GM10847 (cell line): ENCODE results near the gene ADD2.

Source experiments
- POLR2A ChIP-seq: IDR thresholded peaks from 2 replicates; pipeline ENCODE4 v1.6.1; 2011; ENCODE audit not compliant: insufficient read length; ENCODE audit errors: extremely low read depth

ADD2 gene

GRCh38 chr2:70720124-70720523 is 47.9 kb downstream of the ADD2 start:
- TF ChIP-seq POLR2A = no peak

- no peak for TF ChIP-seq POLR2A
Observed at GRCh38 chr2:70719231-70719630, 48.8 kb downstream of the ADD2 start.

GRCh38 chr2:70718736-70719135 is 49.3 kb downstream of the ADD2 start:
- no peak for TF ChIP-seq POLR2A

- no peak for TF ChIP-seq POLR2A
Observed at GRCh38 chr2:70718241-70718640, 49.8 kb downstream of the ADD2 start.

- TF ChIP-seq POLR2A = no peak
Observed at GRCh38 chr2:70717431-70718038, 50.5 kb downstream of the ADD2 start.

- no peak for TF ChIP-seq POLR2A
Observed at GRCh38 chr2:70716951-70717350, 51.0 kb downstream of the ADD2 start.

- no peak for TF ChIP-seq POLR2A
Observed at GRCh38 chr2:70716131-70716743, 51.8 kb downstream of the ADD2 start.

- no peak for TF ChIP-seq POLR2A
Observed at GRCh38 chr2:70715071-70715985, 52.7 kb downstream of the ADD2 start.

- no peak for TF ChIP-seq POLR2A
Observed at GRCh38 chr2:70714141-70714905, 53.7 kb downstream of the ADD2 start.

- TF ChIP-seq POLR2A = no peak
Observed at GRCh38 chr2:70712916-70713315, 55.1 kb downstream of the ADD2 start.

- no peak for TF ChIP-seq POLR2A
Observed at GRCh38 chr2:70711191-70711590, 56.8 kb downstream of the ADD2 start.

- no peak for TF ChIP-seq POLR2A
Observed at GRCh38 chr2:70710038-70710690, 57.8 kb downstream of the ADD2 start.

GRCh38 chr2:70709275-70710037 is 58.5 kb downstream of the ADD2 start:
- TF ChIP-seq POLR2A = no peak
